Upper lobe of right lung (tissue), 1 donor: ENCODE measurements around the gene PALM. TPM values are rescaled to one million over a fixed set of nuclear protein-coding genes. Genes with fewer than 3 reads are reported as not detected.

ENCODE experiments used
- ATAC-seq: fragments of 200-7000 bp; cut with Tn5 transposase; one replicate; pipeline ENCODE4 v1.9.1; 2020; ENCODE audit warnings: mild to moderate bottlenecking, moderate library complexity
- DNase-seq: peaks from one replicate; pipeline ENCODE4 v3.0.0-alpha.2; 2020
- H3K27ac ChIP-seq: fragments of 200-600 bp; one replicate; pipeline ENCODE4 v1.8.0; 2022
- H3K27me3 ChIP-seq: fragments of 200-600 bp; one replicate; pipeline ENCODE4 v1.8.0; 2022; ENCODE audit warnings: mild to moderate bottlenecking
- H3K36me3 ChIP-seq: fragments of 200-600 bp; one replicate; pipeline ENCODE4 v1.8.0; 2022
- H3K4me1 ChIP-seq: fragments of 200-600 bp; one replicate; pipeline ENCODE4 v1.8.0; 2022
- H3K4me3 ChIP-seq: fragments of 200-600 bp; one replicate; pipeline ENCODE4 v1.8.0; 2022; ENCODE audit warnings: mild to moderate bottlenecking
- H3K9me3 ChIP-seq: fragments of 200-600 bp; one replicate; pipeline ENCODE4 v1.8.0; 2022
- intact Hi-C: fragments of 100-400 bp; cut with DNase I; formaldehyde crosslinking; loops from one replicate; pipeline ENCODE4 v1.11.0; 2022
- total RNA-seq: library from RNA; stranded (reverse); fragmentation: NEBNext Ultra II Directional; extraction: Animal tissue kit (Norgen Biotek cat#: 25700); gene quantifications from one replicate; pipeline ENCODE4 v1.2.1, GENCODE V29; 2021
- TF ChIP-seq, protein P1 (sequence below): fragments of 200-600 bp; IDR thresholded peaks from one replicate; pipeline ENCODE4 v1.8.0; 2022; ENCODE audit warnings: antibody characterized with exemption
- donor health status: DM: no; HTN: yes; CAD: no; lungs with severe emphysema.

PALM gene
- total RNA-seq, 1 donor from 2014 or later: 56.9 TPM

DNA sequence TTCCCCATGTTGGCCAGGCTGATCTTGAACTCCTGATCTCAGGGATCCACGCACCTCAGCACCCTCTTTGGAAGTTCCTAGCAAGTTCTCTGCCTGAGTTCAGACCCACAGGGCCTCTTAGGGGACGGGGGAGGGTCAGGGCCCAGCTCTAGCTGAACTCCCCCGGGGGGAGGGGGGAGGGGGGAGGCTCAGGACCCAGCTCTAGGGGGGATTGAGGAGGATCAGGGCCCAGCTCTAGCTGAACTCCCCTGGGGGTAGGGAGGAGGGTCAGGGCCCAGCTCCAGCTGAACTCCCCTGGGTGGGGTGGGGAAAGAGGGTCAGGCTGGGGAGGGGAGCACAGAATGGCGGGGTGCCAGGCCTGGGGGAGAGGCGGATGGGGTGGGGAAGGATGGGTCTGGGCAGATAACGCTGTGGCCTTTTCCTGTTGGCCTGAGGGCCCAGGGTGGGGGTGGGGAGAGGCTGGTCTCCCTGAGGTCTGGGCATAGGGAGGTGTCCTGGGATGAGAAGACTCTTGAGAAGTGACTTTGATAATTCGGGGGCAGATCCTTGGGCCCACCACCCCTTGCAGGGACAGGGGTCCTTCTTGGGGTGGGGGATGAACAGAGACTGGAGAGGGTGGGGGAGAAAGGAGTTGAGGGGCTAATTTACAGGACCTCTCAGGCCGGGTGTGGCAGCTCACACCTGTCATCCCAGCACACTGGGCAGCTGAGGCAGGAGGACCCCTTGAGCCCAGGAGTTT is 83.0 kb downstream of the PALM start:
- Histone ChIP-seq H3K4me1 (peaks cover 24% of the 10 kb centered on the region), H3K27me3 (no peaks in the 10 kb centered on the region), H3K36me3 (no peaks in the 10 kb centered on the region), H3K4me3 (no peak overlapping the region), H3K27ac (peak overlapping the region; percentile 24), H3K9me3 (no peaks in the 10 kb centered on the region)
- no peak for DNase-seq
- intact Hi-C loops: no loop called here
- TF ChIP-seq, protein P1, sequence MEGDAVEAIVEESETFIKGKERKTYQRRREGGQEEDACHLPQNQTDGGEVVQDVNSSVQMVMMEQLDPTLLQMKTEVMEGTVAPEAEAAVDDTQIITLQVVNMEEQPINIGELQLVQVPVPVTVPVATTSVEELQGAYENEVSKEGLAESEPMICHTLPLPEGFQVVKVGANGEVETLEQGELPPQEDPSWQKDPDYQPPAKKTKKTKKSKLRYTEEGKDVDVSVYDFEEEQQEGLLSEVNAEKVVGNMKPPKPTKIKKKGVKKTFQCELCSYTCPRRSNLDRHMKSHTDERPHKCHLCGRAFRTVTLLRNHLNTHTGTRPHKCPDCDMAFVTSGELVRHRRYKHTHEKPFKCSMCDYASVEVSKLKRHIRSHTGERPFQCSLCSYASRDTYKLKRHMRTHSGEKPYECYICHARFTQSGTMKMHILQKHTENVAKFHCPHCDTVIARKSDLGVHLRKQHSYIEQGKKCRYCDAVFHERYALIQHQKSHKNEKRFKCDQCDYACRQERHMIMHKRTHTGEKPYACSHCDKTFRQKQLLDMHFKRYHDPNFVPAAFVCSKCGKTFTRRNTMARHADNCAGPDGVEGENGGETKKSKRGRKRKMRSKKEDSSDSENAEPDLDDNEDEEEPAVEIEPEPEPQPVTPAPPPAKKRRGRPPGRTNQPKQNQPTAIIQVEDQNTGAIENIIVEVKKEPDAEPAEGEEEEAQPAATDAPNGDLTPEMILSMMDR: no peak
- peak; percentile 14 for ATAC-seq

- Histone ChIP-seq H3K4me1 (peaks cover 24% of the 10 kb centered on the region), H3K27me3 (no peaks in the 10 kb centered on the region), H3K9me3 (no peaks in the 10 kb centered on the region), H3K4me3 (no peak overlapping the region), H3K36me3 (no peaks in the 10 kb centered on the region), H3K27ac (peak overlapping the region; percentile 7)
- ATAC-seq (no peak), DNase-seq (no peak)
- intact Hi-C loops: no loop called here
- TF ChIP-seq, protein P1: no peak
These were observed 83.7 kb downstream of the PALM start for GRCh38 chr19:792306-792885.

DNA sequence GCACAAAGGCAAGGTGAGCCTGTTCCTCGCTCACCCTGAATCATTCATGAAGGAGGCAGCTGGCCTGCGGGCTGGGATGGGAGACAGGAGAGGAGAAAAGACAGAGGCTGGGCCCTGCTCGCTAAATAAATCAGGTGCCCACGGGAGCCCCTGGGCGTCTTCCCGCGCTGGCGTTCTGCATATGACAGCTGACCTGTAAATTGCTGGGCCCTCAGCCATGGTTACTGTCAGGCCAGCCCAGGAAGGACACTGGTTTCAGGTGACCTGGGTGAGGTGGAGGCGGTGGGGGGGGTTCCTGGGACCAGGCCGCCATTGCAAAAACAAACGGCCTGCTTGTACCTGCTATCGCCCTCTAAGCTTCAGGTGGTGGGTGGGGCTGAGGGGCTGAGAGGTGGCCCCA is 85.1 kb downstream of the PALM start:
- no peaks in the 10 kb centered on the region for H3K36me3 ChIP-seq
- no peak for ATAC-seq
- DNase-seq: no peak
- intact Hi-C loops: no loop called here
- no peak overlapping the region for H3K27ac ChIP-seq
- H3K9me3 ChIP-seq: no peaks in the 10 kb centered on the region
- TF ChIP-seq, protein P1: no peak
- peaks cover 19% of the 10 kb centered on the region for H3K4me1 ChIP-seq
- H3K4me3 ChIP-seq: no peak overlapping the region
- no peaks in the 10 kb centered on the region for H3K27me3 ChIP-seq

DNA sequence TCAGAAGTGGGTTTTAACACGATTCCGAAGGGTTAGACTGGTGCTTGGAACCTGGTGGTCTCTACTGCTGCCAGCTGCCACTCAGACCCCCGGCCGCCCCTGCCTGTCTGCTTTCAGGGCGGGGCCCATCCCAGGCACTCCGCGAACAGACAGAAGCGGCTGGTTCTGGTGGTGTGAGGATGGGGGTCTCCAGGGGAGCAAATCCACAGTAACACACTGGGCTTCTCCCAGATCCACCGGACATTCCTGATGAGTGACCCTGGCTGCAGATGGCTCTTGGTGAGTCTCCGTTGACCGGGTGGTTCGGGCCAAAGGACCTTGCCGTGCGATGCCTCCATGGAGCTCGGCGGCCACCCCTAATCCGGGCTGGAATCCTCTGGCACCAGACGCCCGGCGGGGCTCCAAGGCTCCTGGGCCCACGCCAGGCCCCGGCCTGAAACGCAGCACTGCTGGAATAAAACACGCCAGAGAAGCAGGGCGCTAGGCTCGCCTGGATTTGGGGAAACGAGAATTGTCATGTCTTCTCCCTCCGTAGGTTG is 86.4 kb downstream of the PALM start:
- H3K4me3 ChIP-seq: no peak overlapping the region
- H3K36me3 ChIP-seq: peaks cover 10% of the 10 kb centered on the region
- TF ChIP-seq, protein P1: no peak
- H3K9me3 ChIP-seq: no peaks in the 10 kb centered on the region
- no peaks in the 10 kb centered on the region for H3K27me3 ChIP-seq
- intact Hi-C loops: no loop called here
- ATAC-seq (no peak), DNase-seq (no peak)
- no peak overlapping the region for H3K27ac ChIP-seq
- H3K4me1 ChIP-seq: peaks cover 23% of the 10 kb centered on the region

DNA sequence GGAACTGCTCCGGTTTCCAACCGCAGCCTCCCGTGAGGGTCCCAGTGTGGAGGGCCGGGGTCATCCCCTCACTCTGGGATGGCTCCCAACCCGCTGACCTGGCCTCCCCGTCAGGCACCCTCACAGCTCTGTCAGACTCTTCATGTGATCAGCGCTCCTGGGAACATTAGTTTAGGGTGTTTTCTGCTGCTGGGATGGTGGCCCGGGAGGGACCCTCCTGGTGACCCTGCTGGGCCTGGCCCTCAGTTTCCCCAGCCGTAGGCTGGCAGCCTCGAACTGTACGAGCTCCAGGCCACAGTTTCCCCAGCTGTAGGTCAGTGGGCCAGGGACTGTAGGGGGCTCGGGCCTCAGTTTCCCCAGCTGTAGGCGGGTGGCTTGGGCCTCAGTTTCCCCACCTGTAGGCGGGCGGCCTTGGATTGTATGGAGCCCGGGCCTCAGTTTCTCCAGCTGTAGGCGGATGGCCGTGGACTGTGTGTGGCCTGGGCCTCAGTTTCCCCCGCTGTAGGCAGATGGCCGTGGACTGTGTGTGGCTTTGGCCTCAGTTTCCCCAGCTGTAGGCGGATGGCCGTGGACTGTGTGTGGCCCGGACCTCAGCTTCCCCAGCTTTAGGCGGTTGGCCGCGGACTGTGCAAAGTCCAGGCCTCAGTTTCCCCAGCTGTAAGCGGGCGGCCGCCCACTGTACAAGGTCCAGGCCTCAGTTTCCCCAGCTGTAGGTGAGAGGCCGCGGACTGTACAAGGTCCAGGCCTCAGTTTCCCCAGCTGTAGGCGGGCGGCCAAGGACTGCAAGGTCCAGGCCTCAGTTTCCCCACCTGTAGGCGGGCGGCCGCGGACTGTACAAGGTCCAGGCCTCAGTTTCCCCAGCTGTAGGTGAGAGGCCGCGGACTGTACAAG is 87.2 kb downstream of the PALM start:
- intact Hi-C loops: no loop called here
- H3K27ac ChIP-seq: peak overlapping the region; percentile 85
- peaks cover 30% of the 10 kb centered on the region for H3K4me1 ChIP-seq

More for the DNA sequence above, 87.2 kb downstream of the PALM start:
- peaks cover 18% of the 10 kb centered on the region for H3K36me3 ChIP-seq
- DNase-seq (no peak), ATAC-seq (no peak)
- H3K27me3 ChIP-seq: no peaks in the 10 kb centered on the region
- H3K9me3 ChIP-seq: no peaks in the 10 kb centered on the region
- TF ChIP-seq, protein P1: no peak
- H3K4me3 ChIP-seq: peak overlapping the region; percentile 86
